Stimulated activated CD4-positive, alpha-beta T cell treated with anti-CD3 and anti-CD28 coated beads, Interleukin-4, amount 100 ng/mL, for 24 hours (primary cell): ENCODE results near the gene IKZF1.
A peak's percentile ranks its signal among the peaks of the same experiment; 100 is the strongest.

ENCODE experiments used
- DNase-seq: peaks from one replicate; pipeline ENCODE4 v3.0.0-alpha.2; 2020

The IKZF1 gene

DNA sequence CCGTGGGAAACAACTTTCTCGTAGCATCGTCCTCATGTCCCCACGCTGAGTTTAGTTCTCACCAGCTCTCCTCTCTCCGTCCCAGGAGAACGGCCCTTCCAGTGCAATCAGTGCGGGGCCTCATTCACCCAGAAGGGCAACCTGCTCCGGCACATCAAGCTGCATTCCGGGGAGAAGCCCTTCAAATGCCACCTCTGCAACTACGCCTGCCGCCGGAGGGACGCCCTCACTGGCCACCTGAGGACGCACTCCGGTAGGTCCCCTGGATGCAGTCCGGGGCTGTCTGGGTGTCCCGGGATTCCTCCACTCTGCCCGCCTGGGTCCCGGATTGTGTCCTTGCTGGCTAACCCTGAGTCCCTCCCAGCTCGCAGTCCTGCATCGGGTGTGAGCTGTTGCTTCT is 77.9 kb downstream of the IKZF1 start:
- DNase-seq, result no peak

GRCh38 chr7:50387351-50387750 is 82.8 kb downstream of the IKZF1 start:
- DNase-seq, result no peak

DNA sequence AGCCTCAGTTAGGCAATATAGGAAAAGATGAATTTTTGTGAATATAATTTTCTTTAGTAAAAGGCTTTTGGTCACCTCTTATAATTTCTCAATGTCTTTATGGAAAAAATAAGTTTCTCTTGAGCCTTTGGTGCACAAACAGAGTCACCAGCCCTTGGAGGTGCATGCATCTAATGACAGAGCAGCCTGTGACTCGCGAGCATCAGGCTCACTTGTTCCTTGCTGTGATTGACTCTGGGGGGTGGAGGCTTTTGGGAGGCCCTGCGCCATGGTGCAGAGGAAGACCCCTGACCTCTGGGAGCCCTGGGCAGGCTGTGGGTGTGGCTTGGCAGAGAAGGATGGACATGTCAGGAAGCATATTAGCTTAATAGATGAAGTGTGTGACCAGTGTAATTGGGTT is 85.4 kb downstream of the IKZF1 start:
- DNase-seq, result no peak

DNA sequence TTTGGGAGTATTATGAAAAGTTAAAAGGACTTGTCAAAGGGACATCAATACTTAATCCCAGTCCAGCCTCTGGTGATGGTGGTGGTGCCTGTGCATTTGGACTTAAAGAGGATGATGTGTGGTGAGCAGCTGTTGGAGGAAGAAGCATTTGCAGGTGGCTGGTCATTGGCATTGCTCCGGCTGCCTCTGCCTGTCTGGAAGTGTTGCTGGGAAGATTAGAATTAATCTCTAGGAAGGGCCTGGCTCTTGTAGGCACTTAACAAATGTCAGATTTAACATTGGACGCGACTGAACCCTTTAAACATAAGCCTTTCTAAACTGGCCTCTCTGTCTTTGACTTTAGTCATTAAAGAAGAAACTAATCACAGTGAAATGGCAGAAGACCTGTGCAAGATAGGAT is 86.9 kb downstream of the IKZF1 start:
- DNase-seq, result no peak

GRCh38 chr7:50393076-50393475 is 88.6 kb downstream of the IKZF1 start:
- DNase-seq, result peak; percentile 69

- DNase-seq, result peak; percentile 50
Observed at GRCh38 chr7:50393547-50394252, 89.2 kb downstream of the IKZF1 start.

GRCh38 chr7:50394315-50394714 is 89.8 kb downstream of the IKZF1 start:
- DNase-seq, result no peak

DNA sequence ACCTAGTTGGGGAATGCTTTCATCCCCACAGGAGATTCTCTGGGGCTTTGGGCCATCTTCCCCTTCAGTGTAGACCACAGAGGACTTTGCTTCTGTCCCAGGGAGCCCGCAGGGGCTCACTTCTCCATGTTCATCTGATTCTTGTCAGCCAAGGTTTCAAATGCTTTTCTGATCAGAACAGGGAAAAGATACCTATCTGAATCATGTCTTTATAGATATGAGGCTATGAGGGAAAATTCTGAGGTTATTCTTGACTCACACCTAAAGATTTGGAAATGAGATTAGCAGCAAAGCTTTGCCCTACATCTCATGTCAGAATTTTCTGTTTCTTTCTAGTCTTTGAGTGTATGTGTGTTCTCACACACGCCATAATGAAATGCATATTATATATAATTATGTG is 92.3 kb downstream of the IKZF1 start:
- DNase-seq, result peak; percentile 39

DNA sequence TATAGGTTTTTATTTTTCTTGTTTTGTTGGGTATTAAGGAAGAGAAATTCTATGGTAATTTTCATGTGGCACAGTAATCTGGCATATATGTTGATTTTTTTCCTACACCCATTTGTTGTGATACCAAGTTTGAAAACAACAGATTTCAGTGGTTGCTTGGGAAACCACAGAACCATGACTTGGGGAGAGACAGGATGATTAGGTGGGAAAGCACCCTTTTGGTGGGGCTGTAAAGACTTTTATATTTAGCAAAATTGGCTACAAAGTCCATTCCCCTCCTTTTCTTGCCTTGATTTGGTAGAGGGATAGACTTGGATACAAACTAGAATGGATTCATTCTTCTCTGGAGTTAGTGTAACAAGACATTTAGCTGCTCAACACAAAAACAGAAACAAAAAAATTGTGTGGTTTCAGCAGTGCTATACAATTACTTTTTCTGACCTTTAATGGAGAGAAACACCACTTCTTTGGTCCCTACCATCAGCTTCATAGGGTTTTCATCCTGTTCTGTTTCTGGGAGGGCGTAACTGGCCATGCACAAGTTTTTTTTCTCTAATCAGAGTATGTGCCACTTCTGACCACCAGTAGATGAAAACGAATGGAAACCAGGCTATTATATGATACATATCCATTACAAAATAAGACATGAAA is 92.9 kb downstream of the IKZF1 start:
- DNase-seq, result peak; percentile 63

GRCh38 chr7:50397971-50398324 is 93.4 kb downstream of the IKZF1 start:
- DNase-seq, result peak; percentile 52

DNA sequence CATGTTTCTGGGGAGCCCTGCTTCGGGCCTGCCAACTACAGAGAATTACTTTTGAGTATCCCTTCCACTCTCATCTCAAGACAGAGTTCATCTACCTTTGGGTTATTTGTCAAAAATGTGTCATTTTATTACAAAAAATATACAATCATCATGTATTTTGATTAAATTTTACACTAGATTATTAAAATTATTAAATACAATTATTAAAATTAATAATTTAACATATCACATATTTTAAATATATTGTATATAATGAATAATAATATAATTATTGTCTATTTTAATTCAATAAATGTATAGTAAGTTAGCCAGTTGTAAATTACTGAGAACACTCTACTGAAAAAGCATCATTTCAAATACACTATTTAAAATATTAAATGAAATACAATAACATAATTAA is 94.7 kb downstream of the IKZF1 start:
- no peak for DNase-seq

GRCh38 chr7:50399635-50400034 is 95.1 kb downstream of the IKZF1 start:
- DNase-seq, result no peak

- no peak for DNase-seq
Observed at GRCh38 chr7:50400114-50400513, 95.6 kb downstream of the IKZF1 start.

DNA sequence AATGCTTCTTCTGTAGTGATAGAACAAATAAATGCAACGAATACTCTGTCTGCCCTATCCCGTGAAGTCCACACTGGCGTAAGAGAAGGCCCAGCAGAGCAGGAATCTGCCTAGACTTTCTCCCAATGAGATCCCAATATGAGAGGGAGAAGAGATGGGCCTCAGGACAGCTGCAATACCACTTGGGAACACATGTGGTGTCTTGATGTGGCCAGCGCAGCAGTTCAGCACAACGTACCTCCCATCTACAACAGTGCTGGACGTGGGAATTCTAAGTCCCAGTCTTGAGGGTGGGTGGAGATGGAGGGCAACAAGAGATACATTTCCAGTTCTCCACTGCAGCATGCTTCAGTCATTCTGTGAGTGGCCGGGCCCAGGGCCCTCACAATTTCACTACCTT is 99.9 kb downstream of the IKZF1 start:
- DNase-seq, result no peak

DNA sequence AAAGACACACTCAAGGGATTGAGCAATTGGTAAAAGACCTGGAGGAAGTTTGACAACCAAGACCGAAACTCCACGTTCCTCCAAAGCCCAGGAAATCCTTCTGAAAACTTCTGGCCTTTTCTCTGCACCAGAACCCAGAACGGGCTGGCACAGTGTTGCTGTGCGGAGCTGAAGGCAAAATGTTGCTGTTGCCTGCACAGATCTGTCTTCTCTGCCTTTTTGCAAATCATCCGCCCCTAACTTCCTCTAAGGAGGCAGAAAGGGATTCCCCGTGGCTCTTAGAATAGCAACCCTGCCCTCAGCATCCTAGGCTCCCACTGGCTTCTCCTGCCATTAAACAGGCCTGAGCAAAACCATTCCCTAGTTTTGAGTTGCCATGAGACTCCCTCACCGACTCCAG is 100.7 kb downstream of the IKZF1 start:
- no peak for DNase-seq

DNA sequence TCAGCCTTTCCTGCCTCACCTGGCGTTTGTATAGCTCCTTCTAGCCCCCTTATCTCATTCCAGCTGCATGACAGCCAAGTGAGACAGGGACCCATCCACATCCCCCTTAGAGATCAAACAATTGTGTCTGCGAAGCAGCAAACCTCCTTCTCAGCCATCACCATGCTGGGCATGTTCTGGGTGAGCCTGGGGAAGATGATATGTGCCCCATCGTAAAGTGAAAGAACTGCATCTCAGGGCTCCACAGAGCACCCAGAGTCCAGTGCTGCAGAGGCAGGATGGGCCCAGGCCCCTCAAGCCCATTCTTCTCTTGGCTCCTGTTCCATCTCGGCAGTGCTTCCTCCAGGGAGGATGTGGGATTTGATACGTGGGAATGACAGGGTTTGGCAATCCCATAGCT is 102.4 kb downstream of the IKZF1 start:
- no peak for DNase-seq

DNA sequence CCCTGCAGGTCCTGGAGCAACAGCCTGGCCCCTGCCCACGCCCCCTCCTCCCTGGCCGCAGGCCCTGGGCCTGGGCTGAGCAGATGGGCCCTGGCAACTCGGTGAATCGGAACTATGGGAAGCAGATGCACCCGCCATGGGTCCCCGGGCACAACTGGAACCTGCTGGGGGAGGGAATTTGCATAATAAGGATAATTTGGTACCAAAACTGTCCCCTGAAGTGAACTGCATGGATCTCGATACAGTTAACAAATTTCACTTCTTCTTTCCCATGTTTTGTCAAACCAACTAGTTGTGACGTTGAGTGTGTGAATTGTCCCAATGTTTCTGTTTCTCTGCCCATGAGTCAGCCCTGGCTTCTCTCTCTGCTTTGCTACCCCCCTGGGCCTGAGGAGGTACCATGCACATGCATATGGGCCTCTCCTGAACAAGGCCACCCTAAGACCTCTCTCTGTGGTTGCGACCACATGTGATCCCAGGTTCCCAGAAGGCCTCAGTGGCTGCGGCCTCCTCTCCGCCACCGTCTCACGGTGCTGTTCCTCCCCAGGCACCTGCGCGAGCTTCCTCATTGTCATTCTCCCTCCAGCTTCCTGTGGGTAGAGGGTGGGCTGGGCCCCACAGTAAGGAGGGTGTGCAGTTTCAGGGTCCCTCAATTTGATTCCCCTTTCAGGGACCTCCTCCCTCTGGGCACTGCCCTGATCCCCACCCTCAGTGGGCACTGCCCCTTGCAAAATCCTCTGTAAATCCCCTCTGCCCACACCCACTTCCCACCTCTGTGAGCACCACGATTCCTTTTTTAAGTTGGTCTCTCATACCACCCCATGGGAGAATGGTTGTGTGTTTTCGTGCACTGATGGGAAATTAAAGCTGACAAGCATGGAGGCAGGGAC is 105.6 kb downstream of the IKZF1 start:
- no peak for DNase-seq

DNA sequence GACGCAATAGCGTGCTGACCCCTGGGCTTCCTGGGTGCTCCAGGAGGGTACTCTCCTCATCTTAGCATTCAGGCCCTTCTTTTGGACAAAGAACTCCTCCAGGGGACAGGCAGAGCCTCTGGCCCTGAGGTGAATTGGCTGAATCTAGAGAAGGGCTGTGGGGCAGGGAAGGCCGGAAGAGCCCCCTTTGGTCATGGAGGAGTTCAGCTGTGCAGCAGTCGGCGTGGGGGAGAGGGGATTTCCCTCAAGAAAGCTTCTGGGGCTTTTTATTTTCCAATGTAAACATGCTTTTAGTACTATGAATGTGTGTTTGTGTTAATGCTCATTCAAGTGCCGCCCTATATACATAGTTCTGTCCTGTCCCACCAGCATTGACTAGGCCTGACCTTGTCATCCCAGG is 106.8 kb downstream of the IKZF1 start:
- DNase-seq, result no peak

- DNase-seq, result no peak
Observed at GRCh38 chr7:50412973-50413372, 108.5 kb downstream of the IKZF1 start.

DNA sequence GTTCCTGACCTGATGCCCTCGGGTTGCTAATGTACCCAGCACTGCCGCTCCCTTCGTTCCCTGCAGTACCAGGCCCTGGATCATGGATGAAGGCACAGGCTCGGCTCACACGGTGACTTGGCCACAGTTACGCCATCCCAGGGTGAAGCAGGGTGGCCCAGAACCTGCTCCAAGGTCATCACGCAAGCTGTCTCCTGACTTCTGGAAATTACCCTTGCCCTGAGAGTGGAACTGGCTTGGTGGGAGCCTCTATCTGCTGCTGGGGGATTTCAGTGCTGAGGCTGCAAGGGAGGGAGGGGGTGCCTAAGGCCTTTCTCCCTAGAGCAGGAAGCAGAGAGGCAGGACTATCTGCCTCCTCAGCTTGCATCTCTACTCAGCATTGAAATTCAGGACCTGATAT is 109.0 kb downstream of the IKZF1 start:
- DNase-seq, result no peak

- no peak for DNase-seq
Observed at GRCh38 chr7:50415844-50416364, 111.4 kb downstream of the IKZF1 start.

DNA sequence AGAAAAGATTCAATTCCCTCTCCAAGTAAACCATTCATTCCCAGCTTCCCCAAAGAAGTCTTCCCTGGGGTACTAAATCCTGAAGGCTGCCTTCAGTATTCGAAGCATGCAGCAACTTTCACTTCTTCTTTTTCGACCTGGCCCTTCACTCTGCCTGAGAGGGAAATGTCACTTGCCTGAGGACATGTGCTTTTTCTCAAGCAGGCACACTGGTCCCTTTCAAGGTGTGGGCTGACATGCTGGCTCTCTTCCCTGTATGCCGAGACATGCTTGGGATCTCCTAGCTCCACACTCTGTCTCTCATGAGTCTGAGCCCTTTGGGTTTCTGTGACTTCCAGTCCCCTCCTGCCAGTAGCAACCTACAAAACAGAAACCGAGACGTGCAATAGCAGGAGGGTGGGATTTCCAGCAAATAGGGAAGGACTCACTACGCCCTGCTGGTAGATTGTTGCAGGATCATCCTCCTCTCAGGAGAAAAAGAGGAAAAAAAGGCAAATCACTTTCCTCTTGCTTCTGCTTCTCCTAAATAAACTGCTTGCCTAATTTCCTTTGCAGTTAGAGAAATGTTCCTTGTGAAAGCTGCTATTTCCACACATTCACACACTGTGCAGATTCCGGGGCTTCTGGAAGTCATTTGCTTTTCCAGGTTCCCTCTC is 112.1 kb downstream of the IKZF1 start:
- no peak for DNase-seq

DNA sequence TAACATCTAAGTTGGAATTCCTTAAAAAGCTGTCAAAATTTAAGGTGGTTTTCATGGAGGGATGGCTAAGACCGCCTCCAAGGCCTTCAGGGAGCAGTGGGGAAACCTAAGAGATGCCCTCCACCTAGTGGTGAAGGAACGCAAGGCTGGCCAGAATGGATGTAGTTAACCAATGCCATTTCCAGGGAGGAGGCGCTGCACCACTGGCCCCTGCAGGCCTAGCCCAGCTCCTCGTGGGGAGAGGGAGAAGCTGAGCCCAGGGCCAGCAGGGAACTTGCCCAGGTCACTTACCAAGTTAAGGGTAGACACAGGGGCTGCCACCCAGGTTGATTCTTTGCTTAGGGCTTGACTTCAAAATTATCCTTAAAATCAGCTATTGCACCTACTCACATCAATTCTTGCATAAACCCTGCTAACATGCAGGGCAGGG is 113.6 kb downstream of the IKZF1 start:
- peak; percentile 82 for DNase-seq
